G401 (cell line): Measurements from ENCODE around the gene DHFR. TPM values are rescaled to one million over a fixed set of nuclear protein-coding genes. Genes with fewer than 3 reads are reported as not detected.
A peak's percentile ranks its signal among the peaks of the same experiment; 100 is the strongest.
"Not testable (repeated sequence)": the region's sequence is repeated elsewhere in the genome, so short reads cannot be mapped to it uniquely, and the experiment has no call there.

Experiments used
- DNase-seq: peaks from one replicate; pipeline ENCODE4 v3.0.0-alpha.2; 2015; ENCODE audit warnings: low spot score
- in situ Hi-C: cut with HindIII; loops from 2 replicates; pipeline ENCODE4 v1.10.0; 2016; ENCODE audit warnings: low sequenced_read_pairs, mixed read lengths
- total RNA-seq: library from RNA; depleted of rRNA; stranded (reverse); fragments of >200 nt; shearing (Covaris generic); gene quantifications from 2 replicates; pipeline ENCODE4 v1.2.3, GENCODE V29; 2014; rRNA removed

The DHFR gene
- 108 and 124 TPM in 2 replicates for total RNA-seq

DNA sequence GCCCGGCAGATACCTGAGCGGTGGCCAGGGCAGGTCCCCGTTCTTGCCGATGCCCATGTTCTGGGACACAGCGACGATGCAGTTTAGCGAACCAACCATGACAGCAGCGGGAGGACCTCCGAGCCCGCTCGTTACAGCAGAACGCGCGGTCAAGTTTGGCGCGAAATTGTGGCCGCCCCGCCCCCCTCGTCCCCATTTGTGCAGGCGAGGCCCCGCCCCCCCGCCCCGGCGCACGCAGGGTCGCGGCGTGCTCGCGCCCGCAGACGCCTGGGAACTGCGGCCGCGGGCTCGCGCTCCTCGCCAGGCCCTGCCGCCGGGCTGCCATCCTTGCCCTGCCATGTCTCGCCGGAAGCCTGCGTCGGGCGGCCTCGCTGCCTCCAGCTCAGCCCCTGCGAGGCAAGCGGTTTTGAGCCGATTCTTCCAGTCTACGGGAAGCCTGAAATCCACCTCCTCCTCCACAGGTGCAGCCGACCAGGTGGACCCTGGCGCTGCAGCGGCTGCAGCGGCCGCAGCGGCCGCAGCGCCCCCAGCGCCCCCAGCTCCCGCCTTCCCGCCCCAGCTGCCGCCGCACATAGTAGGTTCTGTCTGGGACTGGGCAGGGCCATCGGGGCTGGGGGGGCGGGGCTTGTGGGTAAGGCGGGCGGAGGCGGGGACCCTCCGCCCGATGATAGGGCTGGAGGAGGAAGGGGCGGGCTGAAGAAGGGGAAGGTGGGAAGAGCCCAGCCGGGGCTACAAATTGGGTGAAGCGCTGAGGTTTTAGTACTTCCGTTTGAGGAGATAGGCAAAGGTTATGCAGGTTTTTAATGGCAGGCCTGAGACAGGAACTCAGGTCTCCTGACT is at the start of gene DHFR, which contains the start of gene MSH3:
DHFR (minus strand) TSS at position 593 of the 840 bp plus-strand sequence; CDS start at position 99, 494 bp downstream.
MSH3 (plus strand) TSS at position 262 of the 840 bp plus-strand sequence; CDS start at position 338, 76 bp downstream.
- peak; percentile 96 for DNase-seq
- in situ Hi-C loops, result no loop called here

DNA sequence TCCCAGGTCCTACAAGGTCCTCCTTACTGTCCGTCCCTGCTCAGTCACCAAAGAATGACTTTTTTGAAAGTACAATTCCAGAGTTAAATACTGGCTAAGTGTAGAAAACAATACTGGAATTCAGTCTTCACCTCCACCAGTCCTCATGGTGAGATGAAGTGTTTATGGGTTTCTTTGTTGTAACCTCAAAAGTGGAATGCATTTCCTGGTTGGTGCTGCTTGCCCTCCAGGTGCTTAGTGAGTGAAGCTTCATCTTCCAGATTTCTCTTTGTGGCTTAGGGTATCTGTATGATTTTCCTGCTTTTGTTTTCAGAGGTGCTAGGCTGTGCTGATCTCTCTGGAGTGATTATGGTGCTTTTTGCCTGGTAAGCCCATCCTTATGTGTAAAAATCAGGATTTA is 49.4 kb upstream of the DHFR start:
- in situ Hi-C loops, result no loop called here
- no peak for DNase-seq

- DNase-seq, result no peak
- in situ Hi-C loops, result no loop called here
These were observed 49.0 kb upstream of the DHFR start for GRCh38 chr5:80703747-80704146.

DNA sequence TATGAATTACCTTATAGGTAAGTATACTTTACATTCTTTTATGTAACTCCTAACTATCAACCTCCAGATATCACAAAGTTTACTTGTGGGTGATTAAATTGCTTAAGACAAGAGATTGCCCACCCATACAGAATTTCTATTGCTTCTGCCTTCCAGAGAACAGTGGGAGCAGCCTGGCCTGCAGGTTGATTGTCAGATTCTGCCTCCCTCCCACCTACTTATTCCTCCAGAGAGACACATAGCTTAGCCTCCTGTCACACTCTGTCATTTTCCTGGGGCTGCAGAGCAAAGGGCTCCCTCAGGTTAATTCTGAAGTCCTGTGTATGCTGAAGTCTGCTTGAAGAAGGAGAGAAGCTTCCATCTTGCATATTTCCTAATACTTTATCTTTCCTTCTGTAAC is 48.5 kb upstream of the DHFR start:
- in situ Hi-C loops, result no loop called here
- no peak for DNase-seq

- DNase-seq, result no peak
- in situ Hi-C loops, result no loop called here
These were observed 46.8 kb upstream of the DHFR start for GRCh38 chr5:80701597-80701996.

GRCh38 chr5:80698369-80698768 is 43.6 kb upstream of the DHFR start:
- in situ Hi-C loops, result no loop called here
- DNase-seq, result no peak

DNA sequence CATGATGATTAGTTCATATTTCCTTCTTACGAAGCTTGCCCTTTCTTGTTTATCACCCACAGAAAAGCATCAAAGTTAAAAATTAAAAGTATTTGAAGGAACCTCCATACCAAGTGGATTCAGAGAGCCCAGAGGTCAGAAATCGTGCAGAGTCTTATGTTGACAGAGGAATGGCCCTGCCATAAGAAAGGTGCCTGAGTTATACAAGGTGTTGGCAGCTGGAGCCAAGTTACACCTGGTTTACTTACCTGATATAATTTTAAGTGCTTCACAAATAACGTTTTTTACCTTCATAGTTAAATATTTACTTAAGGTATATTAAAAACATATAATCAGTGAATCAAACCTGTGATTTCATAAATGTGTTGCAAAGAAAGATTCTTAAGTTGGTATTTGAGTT is 42.3 kb upstream of the DHFR start:
- DNase-seq, result no peak
- in situ Hi-C loops, result no loop called here

GRCh38 chr5:80696450-80696849 is 41.7 kb upstream of the DHFR start:
- in situ Hi-C loops, result no loop called here
- no peak for DNase-seq

GRCh38 chr5:80695666-80696065 is 40.9 kb upstream of the DHFR start:
- in situ Hi-C loops, result no loop called here
- no peak for DNase-seq

DNA sequence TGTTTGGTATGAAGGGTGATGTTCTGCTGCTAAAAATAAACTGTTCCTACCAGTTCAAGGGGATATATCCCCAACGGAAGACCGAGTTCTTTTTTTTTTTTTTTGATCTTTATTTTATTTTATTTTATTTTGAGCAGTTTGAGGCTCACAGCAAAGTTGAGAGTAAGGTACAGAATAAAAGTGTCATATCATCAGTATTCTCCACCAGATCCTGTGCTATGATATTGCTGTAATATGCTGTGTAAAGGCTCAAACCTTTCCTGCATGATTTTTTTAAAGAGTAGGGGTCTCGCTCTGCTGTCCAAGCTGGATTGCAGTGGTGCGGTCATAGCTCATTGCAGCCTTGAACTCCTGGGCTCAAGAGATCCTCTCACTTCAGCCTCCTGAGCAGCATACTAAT is 34.8 kb upstream of the DHFR start:
- in situ Hi-C loops, result no loop called here
- no peak for DNase-seq

- DNase-seq, result no peak
- in situ Hi-C loops, result no loop called here
These were observed 34.1 kb upstream of the DHFR start for GRCh38 chr5:80688648-80689420.

DNA sequence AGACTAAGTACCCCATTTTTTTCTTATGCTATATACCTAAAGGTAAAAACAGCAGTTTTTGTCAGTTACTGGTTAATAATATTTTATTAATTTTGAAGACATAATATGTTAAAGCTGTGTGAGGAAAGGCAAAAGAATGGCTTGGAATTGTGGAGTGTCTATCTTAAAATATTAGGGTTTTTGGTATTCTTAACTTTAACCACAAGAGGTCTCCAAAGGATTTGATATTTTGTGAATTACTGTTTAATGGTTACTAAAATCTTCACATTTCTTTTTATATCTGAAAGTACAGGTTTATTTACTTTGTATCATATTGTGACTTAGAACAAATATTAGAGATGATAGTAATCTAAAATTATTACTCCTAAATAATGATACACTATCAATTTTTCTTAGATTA is 32.0 kb upstream of the DHFR start:
- in situ Hi-C loops, result no loop called here

GRCh38 chr5:80676706-80677105 is 21.9 kb upstream of the DHFR start:
- DNase-seq, result no peak
- in situ Hi-C loops, result no loop called here

More for the DNA sequence above, 32.0 kb upstream of the DHFR start:
- peak; percentile 27 for DNase-seq

GRCh38 chr5:80672140-80672736 is 17.5 kb upstream of the DHFR start:
- in situ Hi-C loops, result no loop called here
- peak; percentile 71 for DNase-seq

- in situ Hi-C loops, result no loop called here
- DNase-seq, result peak; percentile 12
These were observed 13.5 kb upstream of the DHFR start for GRCh38 chr5:80668016-80668969.

DNA sequence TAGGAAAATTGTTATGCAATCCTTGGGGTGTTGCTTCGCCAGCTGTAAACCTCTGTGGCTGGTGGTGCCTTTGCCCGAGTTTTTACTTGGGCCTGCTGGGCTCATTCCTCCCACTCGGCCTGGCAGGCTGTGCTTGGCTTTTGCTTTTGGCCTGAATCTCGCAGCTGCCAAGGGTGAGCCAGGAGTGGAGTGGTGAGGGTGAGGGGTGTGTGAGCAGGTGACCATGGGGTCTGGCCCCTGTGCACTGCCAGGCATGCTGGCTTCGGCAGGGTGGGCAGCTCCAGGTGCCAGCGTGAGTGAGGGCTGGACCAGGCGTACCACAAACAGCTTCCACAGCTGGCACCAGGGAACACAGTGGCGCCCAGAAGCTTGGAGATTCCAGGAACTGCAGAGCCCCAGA is 12.6 kb upstream of the DHFR start:
- in situ Hi-C loops, result no loop called here
- DNase-seq, result no peak

- no peak for DNase-seq
- in situ Hi-C loops, result no loop called here
These were observed 10.3 kb upstream of the DHFR start for GRCh38 chr5:80665057-80665456.

GRCh38 chr5:80662108-80662507 is 7.3 kb upstream of the DHFR start:
- in situ Hi-C loops, result no loop called here
- no peak for DNase-seq

DNA sequence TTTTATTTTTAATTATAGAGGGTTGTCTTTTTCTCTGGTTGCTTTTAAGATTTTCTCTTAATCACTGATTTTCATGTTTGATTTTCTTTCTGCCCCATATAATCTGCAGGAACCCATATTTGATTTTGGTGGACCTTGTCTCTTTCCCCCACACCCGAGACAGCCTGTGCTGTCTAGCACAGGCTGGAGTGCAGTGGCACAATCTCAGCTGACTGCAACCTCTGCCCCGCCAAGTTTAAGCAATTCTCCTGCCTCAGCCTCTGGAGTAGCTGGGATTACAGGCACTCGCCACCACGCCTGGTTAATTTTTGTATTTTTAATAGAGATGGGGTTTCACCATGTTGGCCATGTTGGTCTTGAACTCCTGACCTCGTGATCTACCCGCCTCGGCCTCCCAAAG is 5.9 kb upstream of the DHFR start:
- DNase-seq, in situ Hi-C loops: not testable (repeated sequence)
